Panc1 (cell line): Measurements from ENCODE around the gene ACTG1. TPM values are rescaled to one million over a fixed set of nuclear protein-coding genes. Genes with fewer than 3 reads are reported as not detected.

ENCODE experiments used
- ATAC-seq: fragments of 200-7000 bp; cut with Tn5 transposase; 2 replicates; pipeline ENCODE4 v1.9.1; 2020; ENCODE audit warnings: mild to moderate bottlenecking, moderate library complexity
- BruUV-seq: library from RNA; stranded (reverse); fragments of 400-500 nt; replicated peaks from 2 replicates; lab custom pipeline; 2021; lab: Mats Ljungman, UMichigan
- CTCF ChIA-PET: fragments of 300-600 bp; sonication (Branson Sonifier 250); formaldehyde crosslinking; loops from one replicate; lab custom pipeline; 2022; ENCODE audit warnings: antibody characterized with exemption; lab: Charles Lee
- POLR2A ChIA-PET: fragments of 300-600 bp; sonication (Branson Sonifier 250); formaldehyde crosslinking; loops from one replicate; lab custom pipeline; 2022; ENCODE audit warnings: antibody characterized with exemption; lab: Charles Lee
- DNase-seq: peaks from one replicate; pipeline ENCODE4 v3.0.0-alpha.2; 2010; ENCODE audit warnings: low read depth, low spot score
- H3K27ac ChIP-seq: 2 replicates; pipeline ENCODE4 v1.5.1; 2011; ENCODE audit warnings: mild to moderate bottlenecking, low read length, inconsistent platforms
- H3K27me3 ChIP-seq: fragments of 200-500 bp; sonication (Bioruptor generic); 2 replicates; pipeline ENCODE4 v1.6.0; 2014; ENCODE audit warnings: low read length, inconsistent platforms; ENCODE audit not compliant: control insufficient read depth, insufficient read depth
- H3K36me3 ChIP-seq: fragments of 200-500 bp; sonication (Bioruptor generic); 2 replicates; pipeline ENCODE4 v1.5.1; 2014; ENCODE audit warnings: inconsistent platforms, mild to moderate bottlenecking, low read length, moderate library complexity; ENCODE audit not compliant: control insufficient read depth, insufficient read depth
- H3K4me1 ChIP-seq: 2 replicates; pipeline ENCODE4 v1.5.1; 2011; ENCODE audit warnings: inconsistent platforms, mild to moderate bottlenecking, low read length, moderate library complexity; ENCODE audit not compliant: control insufficient read depth, insufficient read depth
- H3K4me3 ChIP-seq, 2 experiments: 2 replicates each; pipeline ENCODE4 v1.5.1; 2011 to 2012; ENCODE audit warnings: low read depth in 2 of 2, low read length in 2 of 2, mild to moderate bottlenecking in 2 of 2, inconsistent platforms in 1 of 2, moderate library complexity in 1 of 2
- H3K9me3 ChIP-seq: fragments of 200-500 bp; sonication (Bioruptor generic); 2 replicates; pipeline ENCODE4 v1.5.1; 2014; ENCODE audit warnings: low read depth, mild to moderate bottlenecking, inconsistent platforms, low read length, moderate library complexity; ENCODE audit not compliant: control insufficient read depth, insufficient read depth
- POLR2AphosphoS5 ChIP-seq: IDR thresholded peaks from 2 replicates; pipeline ENCODE4 v1.6.1; 2012; ENCODE audit warnings: mild to moderate bottlenecking, low read depth, low read length, moderate library complexity
- SIN3A ChIP-seq: IDR thresholded peaks from 2 replicates; pipeline ENCODE4 v1.6.1; 2012; ENCODE audit warnings: low read depth, mild to moderate bottlenecking, low read length, moderate library complexity, borderline replicate concordance; ENCODE audit not compliant: insufficient read depth
- TCF7L2 ChIP-seq: IDR thresholded peaks from 2 replicates; pipeline ENCODE4 v1.6.1; 2011; ENCODE audit warnings: mild to moderate bottlenecking, low read depth, low read length, inconsistent platforms
- in situ Hi-C: cut with HindIII; loops from 2 replicates; pipeline ENCODE4 v1.10.0; 2016; ENCODE audit warnings: low sequenced_read_pairs, low pct_unique_long_range_greater_than_20kb
- intact Hi-C: fragments of 100-400 bp; cut with micrococcal nuclease; formaldehyde crosslinking; loops from one replicate; pipeline ENCODE4 v1.10.0; 2022; ENCODE audit not compliant: unreplicated experiment
- total RNA-seq: library from RNA; stranded (reverse); gene quantifications from one replicate; pipeline ENCODE4 v1.2.1, GENCODE V29; 2021; ENCODE audit not compliant: unreplicated experiment
- TF ChIP-seq, protein P1 (sequence below), 2 experiments: IDR thresholded peaks; 2 replicates each; pipeline ENCODE4 v1.6.1; 2011 to 2012; ENCODE audit warnings: low read depth in 2 of 2, control low read depth in 1 of 2, low read length in 1 of 2, mild to moderate bottlenecking in 1 of 2, moderate library complexity in 1 of 2; ENCODE audit not compliant: insufficient read depth in 1 of 2
- TF ChIP-seq, protein P2 (sequence below): fragments of 450-650 bp; IDR thresholded peaks from 2 replicates; pipeline ENCODE4 v1.5.1; 2017; ENCODE audit warnings: mild to moderate bottlenecking

The ACTG1 gene
- total RNA-seq, 1 experiment from 2014 or later, result 4,502 TPM

DNA sequence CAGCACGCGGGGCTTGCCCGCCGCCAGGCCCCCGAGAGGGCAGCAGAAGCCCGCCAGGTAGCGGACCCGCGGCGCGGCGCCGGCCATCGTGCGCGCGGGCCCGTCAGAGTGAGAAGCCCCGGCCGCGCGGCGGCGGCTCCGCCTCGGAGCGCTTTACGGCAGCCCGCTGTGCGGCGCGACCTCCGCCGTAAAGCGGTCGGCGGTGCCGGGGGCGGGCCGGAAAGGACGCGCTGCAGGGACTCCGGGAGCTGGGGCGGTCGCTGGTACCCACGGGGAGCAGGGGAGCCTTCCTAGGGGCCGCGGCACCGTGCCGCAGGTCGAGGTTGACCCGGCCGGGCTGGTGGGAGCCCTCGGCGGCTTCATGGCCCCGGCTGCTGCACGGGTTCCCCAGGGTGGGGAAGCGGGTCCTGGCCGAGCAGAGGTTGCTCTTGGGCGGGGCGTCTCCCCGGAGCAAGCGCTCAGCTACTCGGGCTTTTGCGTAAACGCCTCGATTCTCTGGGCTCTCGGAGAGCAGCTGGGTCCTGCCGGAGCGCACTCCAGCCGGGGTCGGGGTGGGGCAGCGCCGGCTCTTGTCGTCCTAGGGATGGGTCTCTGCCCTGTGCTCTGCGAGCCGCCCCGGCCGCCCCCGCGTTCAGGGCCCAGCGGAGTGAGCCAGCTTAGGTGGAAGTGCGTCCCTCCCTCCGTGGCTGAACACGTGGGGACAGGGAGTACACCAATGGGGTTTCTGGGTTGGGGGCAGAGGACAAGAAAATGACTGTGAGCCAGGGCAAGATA is 39.8 kb upstream of the ACTG1 start, which contains the start of gene FAAP100:
Gene FAAP100, minus strand, starts transcription at position 110 of the 774 bp plus-strand sequence. Its CDS starts 23 bp downstream, at position 87.
- DNase-seq (no peak), ATAC-seq (peak; percentile 61)
- Histone ChIP-seq H3K27me3 (no peaks in the 10 kb centered on the region), H3K27ac (peak within 1 kb of the TSS; percentile 100), H3K4me1 (peaks cover 54% of the 10 kb centered on the region), H3K36me3 (peaks cover 5% of the 10 kb centered on the region; the same call in 1 of the 2 replicates), H3K4me3 (peak within 1 kb of the TSS; percentile 84 to 91), H3K9me3 (no peaks in the 10 kb centered on the region)
- peak; percentile 33 for TF ChIP-seq POLR2AphosphoS5
- peak; percentile 21; the same call in 1 of the 2 replicates for TF ChIP-seq TCF7L2
- TF ChIP-seq, protein P1, sequence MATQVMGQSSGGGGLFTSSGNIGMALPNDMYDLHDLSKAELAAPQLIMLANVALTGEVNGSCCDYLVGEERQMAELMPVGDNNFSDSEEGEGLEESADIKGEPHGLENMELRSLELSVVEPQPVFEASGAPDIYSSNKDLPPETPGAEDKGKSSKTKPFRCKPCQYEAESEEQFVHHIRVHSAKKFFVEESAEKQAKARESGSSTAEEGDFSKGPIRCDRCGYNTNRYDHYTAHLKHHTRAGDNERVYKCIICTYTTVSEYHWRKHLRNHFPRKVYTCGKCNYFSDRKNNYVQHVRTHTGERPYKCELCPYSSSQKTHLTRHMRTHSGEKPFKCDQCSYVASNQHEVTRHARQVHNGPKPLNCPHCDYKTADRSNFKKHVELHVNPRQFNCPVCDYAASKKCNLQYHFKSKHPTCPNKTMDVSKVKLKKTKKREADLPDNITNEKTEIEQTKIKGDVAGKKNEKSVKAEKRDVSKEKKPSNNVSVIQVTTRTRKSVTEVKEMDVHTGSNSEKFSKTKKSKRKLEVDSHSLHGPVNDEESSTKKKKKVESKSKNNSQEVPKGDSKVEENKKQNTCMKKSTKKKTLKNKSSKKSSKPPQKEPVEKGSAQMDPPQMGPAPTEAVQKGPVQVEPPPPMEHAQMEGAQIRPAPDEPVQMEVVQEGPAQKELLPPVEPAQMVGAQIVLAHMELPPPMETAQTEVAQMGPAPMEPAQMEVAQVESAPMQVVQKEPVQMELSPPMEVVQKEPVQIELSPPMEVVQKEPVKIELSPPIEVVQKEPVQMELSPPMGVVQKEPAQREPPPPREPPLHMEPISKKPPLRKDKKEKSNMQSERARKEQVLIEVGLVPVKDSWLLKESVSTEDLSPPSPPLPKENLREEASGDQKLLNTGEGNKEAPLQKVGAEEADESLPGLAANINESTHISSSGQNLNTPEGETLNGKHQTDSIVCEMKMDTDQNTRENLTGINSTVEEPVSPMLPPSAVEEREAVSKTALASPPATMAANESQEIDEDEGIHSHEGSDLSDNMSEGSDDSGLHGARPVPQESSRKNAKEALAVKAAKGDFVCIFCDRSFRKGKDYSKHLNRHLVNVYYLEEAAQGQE (IDR thresholded peaks at IDR 0.05; ENCODE audit: insufficient read depth in 1 of 2, low read depth in 2 of 2, low read length in 1 of 2), result no peak
- peak; percentile 79 for TF ChIP-seq SIN3A
- TSS peak; percentile 51 for BruUV-seq
- POLR2A ChIA-PET, result interaction anchor here (0.6 to 1.1 kb wide), 2 partner anchors 9 to 11 kb away, joined by 3 to 6 read pairs; no protein-coding TSS in a partner anchor
- intact Hi-C loops, result loop anchor here (2.0 kb wide), 1 partner anchor 14 kb away; no protein-coding TSS in a partner anchor
- in situ Hi-C loops, result no loop called here
- CTCF ChIA-PET, result no interaction called here

DNA sequence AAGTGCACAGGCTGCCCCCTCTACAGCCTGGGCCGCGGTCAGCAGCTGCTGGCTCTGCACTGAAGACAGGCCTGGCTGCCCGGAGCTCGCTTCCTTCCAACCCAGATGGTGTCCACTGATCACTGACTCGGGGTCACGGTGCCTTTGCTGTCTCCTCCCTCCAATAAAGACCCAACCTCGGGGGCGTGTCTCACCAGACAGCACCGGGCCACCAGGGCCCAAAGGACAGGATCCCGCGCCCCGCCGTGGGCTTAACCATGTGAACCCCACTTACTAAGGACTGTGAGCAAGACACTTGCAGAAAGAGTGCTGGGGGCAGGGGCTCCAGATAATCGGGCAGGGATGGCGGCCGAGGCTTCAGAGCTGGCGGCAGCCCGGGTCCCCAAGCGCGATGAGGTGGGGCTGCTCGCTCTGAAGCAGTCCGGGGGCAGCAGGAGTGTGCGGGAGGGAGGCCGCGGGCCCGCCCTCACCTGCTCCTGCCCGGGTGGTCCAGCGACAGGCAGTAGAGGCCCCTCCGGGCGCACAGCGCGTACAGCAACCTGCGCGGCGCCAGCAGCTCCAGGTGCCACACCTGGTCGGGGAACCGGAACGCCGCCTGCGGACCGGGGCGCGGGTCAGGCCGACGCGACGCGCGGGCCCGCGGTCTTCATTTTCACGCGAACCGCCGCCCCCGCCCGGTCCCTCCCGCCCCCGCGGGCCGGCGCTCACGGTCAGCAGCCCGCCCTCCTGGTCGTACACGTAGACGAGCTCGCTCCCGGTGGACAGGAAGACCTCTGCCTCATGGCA is 39.1 kb upstream of the ACTG1 start:
- no peak for DNase-seq
- no TSS peak for BruUV-seq
- peak; percentile 1 for ATAC-seq
- in situ Hi-C loops (no loop called here), intact Hi-C loops (loop anchor here (2.0 kb wide), 1 partner anchor 15 kb away; no protein-coding TSS in a partner anchor)
- no peaks in the 10 kb centered on the region for H3K27me3 ChIP-seq
- H3K9me3 ChIP-seq, result no peaks in the 10 kb centered on the region
- H3K4me3 ChIP-seq, result peak overlapping the region; percentile 84 to 91
- TF ChIP-seq SIN3A (peak; percentile 24; the same call in 1 of the 2 replicates), POLR2AphosphoS5 (no peak), TCF7L2 (no peak)
- TF ChIP-seq, protein P2, sequence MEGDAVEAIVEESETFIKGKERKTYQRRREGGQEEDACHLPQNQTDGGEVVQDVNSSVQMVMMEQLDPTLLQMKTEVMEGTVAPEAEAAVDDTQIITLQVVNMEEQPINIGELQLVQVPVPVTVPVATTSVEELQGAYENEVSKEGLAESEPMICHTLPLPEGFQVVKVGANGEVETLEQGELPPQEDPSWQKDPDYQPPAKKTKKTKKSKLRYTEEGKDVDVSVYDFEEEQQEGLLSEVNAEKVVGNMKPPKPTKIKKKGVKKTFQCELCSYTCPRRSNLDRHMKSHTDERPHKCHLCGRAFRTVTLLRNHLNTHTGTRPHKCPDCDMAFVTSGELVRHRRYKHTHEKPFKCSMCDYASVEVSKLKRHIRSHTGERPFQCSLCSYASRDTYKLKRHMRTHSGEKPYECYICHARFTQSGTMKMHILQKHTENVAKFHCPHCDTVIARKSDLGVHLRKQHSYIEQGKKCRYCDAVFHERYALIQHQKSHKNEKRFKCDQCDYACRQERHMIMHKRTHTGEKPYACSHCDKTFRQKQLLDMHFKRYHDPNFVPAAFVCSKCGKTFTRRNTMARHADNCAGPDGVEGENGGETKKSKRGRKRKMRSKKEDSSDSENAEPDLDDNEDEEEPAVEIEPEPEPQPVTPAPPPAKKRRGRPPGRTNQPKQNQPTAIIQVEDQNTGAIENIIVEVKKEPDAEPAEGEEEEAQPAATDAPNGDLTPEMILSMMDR, result no peak
- TF ChIP-seq, protein P1 (IDR thresholded peaks at IDR 0.05; ENCODE audit: insufficient read depth in 1 of 2, low read depth in 2 of 2, low read length in 1 of 2), result no peak
- H3K27ac ChIP-seq, result peak overlapping the region; percentile 100
- H3K4me1 ChIP-seq, result peaks cover 54% of the 10 kb centered on the region
- H3K36me3 ChIP-seq, result peaks cover 5% of the 10 kb centered on the region
- CTCF ChIA-PET, result no interaction called here
- POLR2A ChIA-PET, result interaction anchor here (1.1 kb wide), 1 partner anchor 8 kb away, joined by 3 read pairs; no protein-coding TSS in a partner anchor
